Right lobe of liver (tissue), 4 donors: ENCODE data around the gene PTPRK.

ENCODE experiments used
- CTCF ChIP-seq, 4 donors: fragments of 200-600 bp in 3 of 4; fragments of 450-650 bp in 1 of 4; IDR thresholded peaks; one replicate each; pipeline versions ENCODE4 v1.5.1 to v1.8.0; 2016 to 2022; ENCODE audit warnings: antibody characterized with exemption in 4 of 4, mild to moderate bottlenecking in 2 of 4
- POLR2A ChIP-seq: fragments of 450-650 bp; IDR thresholded peaks from one replicate; pipeline ENCODE4 v1.6.1; 2017; ENCODE audit warnings: antibody characterized with exemption, mild to moderate bottlenecking
- donor health status: DM: no; HTN: no; CAD: no.
- donor health status: DM: no; HTN: no; CAD: no.
- donor health status: DM: no; HTN: yes; CAD: no.

- TF ChIP-seq POLR2A (no peak), CTCF (IDR thresholded peaks at IDR 0.05) (no peak)
These were observed 574.0 kb downstream of the PTPRK start for GRCh38 chr6:127946388-127946787.
